22Rv1 (cell line): ENCODE measurements around the gene PTCH1.
A peak's percentile ranks its signal among the peaks of the same experiment; 100 is the strongest.

Source experiments
- H3K27ac ChIP-seq: fragments of 450-650 bp; 2 replicates; pipeline ENCODE4 v1.5.1; 2017
- CTCF ChIP-seq: fragments of 450-650 bp; IDR thresholded peaks from 2 replicates; pipeline ENCODE4 v1.5.1; 2017; ENCODE audit warnings: mild to moderate bottlenecking
- ZFX ChIP-seq: fragments of 450-650 bp; IDR thresholded peaks from 2 replicates; pipeline ENCODE4 v1.6.1; 2017; ENCODE audit warnings: antibody characterized with exemption, borderline replicate concordance

The PTCH1 gene

DNA sequence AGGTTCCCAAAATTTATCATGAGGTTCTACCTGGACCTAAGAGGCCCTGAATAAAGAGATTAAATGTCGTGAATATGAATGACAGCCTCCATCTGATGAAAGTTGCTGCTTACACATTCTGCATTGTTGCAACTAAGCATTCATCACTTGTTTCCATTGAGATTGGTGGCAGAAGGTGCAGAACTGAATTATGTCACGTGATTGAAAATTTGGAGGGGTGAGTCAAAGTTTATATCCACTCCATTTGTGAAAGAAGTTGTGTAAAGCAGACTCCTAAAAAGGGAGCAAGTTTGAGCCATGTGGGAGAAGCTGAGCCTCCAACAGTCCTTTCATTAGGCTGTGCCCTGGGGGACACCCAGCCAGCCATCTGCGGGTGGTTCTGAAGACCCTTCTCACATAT, 4.9 kb upstream of the PTCH1 start:
- TF ChIP-seq CTCF (no peak), ZFX (no peak)
- H3K27ac ChIP-seq: no peak overlapping the region

DNA sequence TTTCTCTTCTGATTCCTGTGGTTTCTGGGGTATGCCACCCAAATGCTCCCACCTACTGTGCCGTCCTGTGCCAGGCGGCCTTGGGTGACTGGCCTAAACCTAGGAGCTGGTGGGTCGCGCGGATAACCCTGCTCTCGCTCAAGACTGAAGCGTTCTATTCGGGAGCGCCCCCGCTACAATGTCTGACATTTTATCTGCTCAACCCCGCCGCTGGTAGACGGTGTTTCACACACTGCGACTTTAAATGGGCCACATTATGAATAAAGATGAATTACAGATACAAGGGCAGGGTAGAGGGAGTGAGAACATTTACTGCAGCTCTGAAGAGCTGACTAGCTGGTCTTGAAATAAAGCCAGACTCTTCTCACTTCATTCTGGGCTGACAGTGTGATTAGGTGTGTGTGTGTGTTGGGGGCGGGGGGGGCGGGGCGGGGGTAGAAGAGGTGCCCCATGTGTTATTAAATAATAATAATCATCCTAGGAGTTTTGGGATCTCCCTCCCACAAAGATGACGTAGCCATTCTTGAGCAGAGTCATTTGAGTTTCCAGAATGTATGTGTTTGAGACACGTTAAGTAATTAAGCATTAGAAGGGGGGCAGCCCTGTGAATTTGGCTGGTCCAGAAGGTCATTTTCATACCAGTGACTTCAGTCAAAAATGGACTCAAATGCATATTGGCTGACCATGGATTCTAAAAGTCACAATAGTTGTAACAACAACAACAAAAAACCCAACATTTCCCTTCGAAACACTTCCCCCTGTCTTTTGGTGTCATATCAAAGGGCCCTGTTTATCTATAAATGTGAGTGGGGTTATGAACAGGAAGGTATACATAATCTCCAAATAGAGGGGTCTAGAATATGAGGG, 1.0 kb upstream of the PTCH1 start:
- TF ChIP-seq CTCF: no peak
- no peak for TF ChIP-seq ZFX
- no peak overlapping the region for H3K27ac ChIP-seq

- 0 out of 2 replicates have a peak, but pooled peaks have one; percentile 2 for TF ChIP-seq CTCF
- TF ChIP-seq ZFX: no peak
- H3K27ac ChIP-seq: peak overlapping the region; percentile 97
These were observed 494 bp downstream of the PTCH1 start for GRCh38 chr9:95516221-95516733.

DNA sequence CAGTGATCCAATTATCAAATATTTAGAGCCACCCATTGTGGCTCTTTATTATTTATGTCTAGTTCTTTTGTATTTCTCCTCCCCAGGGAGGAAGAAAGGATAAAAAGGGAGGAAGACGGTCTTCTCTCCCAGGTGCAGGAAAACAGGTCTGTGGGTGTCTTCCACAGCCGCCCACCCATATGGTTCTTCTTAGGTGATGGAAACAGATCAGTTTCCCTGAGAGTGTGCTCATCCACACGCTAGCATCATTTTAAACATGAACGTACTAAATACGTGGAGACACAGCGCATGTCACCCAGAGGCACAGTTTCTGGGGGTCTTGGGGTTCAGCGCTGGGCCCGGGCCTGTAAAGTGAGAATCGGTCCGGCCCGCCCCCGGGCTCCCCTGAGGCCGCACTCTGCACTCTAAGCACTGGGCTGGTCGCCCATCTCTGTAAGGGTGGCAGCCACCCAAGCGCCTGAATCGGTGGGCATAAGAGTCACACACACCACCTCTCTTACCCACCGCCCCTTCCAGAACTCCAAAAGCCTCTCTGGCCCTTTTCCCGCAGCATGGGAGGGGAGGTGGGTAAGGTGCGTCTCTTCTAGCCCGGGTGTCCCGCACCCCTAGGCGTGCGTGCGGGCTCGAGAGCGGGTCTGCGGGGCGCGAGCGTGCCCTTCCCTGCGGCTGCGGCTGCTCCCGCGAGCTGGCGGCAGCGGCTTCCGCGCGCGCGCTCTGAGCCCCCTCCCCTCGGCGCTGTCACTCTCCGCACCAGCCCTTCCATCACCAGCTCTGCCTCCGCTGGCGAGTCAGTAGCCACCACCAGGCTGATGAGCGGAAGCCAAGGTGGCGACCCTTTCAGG, 1.3 kb downstream of the PTCH1 start:
- H3K27ac ChIP-seq: peak overlapping the region; percentile 97
- TF ChIP-seq ZFX: no peak
- no peak for TF ChIP-seq CTCF

DNA sequence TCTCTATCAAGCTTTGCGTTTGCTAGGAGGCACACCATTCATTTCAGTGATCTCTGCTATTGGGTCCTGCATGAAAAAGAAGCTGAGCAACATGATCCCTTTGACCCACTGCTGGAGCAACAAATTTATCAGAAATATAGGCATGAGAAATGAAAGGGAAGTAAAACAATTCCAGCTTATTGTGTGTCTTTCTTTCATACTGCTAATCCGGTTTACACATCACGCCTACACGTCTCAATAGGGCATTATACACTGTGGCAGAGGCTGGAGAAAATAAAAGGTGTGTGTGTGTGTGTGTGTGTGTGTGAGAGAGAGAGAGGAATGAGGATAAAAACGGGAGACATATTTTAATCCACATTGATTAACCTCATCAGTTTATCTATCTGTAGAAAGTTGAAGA, 2.4 kb downstream of the PTCH1 start:
- H3K27ac ChIP-seq: peak overlapping the region; percentile 97
- TF ChIP-seq ZFX (no peak), CTCF (no peak)

DNA sequence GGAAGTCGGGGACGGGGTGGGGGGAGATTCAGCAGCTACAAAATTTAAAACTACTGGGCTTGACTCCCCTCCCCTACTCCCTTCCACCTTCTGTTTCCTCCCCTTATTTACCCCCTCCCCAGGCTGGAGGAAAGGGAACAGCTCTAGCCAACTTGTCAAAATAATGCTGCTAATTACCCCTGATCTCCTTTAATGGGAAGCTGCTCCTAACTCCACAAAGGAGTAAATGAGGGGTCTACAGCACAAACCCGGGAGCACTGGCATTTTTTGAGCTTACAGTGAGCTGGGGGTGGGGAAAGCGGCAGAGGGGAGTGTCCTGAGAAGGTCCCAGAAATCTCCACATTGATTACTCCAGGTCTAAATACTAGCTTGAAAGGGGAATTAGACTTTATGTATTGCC, 3.1 kb downstream of the PTCH1 start:
- no peak for TF ChIP-seq CTCF
- no peak for TF ChIP-seq ZFX
- H3K27ac ChIP-seq: peak overlapping the region; percentile 97

DNA sequence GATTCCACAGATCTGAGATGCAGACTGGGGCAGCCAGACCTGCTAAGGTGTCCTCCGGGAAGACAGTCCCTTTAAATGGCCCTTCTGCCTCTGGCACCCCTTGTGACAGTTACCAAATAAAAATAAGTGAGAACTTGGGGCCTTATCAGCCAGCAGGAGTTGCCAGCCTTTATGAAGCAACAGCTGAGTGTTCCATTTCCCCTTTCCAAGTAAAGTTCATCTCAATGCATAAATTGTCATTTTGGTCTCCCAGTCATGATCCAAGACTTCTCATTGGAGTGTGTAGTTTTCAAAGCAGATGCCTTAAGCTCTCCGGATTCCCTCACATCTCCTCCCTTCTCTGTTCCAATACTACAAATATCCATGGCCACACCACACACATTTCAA, 4.1 kb downstream of the PTCH1 start:
- peak overlapping the region; percentile 97 for H3K27ac ChIP-seq
- no peak for TF ChIP-seq ZFX
- TF ChIP-seq CTCF: no peak
